Muscle of arm (tissue), 12 donors: ENCODE measurements around the gene RASD2. TPM values are rescaled to one million over a fixed set of nuclear protein-coding genes. Genes with fewer than 3 reads are reported as not detected.

Source experiments
- DNase-seq: peaks from one replicate; pipeline ENCODE4 v3.0.0-alpha.2; 2013
- polyA plus RNA-seq, 12 donors: library from polyadenylated mRNA; unstranded; fragments of 120-200 nt; gene quantifications; one replicate each; pipeline ENCODE4 v1.2.1, GENCODE V29; 2013; ENCODE audit not compliant: insufficient read length in 12 of 12

Gene RASD2
- polyA plus RNA-seq, 12 donors, result 8.4 to 26.4 (median 13.1) TPM; not detected in 1

DNA sequence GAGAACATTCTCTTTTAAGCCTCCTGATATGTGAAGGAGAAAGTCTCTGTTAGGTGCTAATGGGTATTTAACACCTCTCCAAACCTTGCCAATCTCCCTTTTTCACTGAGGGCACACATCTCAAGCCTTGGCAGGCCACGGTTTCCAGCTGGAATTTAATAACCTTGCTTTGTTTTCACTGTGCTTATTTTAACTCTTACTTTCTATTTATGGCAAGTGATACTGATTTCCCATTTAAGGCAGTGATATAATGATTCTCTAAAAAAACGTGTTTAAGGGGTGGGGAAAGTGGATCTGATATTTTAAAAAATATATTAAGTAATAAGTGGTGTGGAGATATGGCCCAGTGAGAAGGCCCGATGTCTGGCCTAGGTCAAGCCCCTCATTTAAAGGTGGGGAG, 1.1 kb upstream of the RASD2 start:
- no peak for DNase-seq

DNA sequence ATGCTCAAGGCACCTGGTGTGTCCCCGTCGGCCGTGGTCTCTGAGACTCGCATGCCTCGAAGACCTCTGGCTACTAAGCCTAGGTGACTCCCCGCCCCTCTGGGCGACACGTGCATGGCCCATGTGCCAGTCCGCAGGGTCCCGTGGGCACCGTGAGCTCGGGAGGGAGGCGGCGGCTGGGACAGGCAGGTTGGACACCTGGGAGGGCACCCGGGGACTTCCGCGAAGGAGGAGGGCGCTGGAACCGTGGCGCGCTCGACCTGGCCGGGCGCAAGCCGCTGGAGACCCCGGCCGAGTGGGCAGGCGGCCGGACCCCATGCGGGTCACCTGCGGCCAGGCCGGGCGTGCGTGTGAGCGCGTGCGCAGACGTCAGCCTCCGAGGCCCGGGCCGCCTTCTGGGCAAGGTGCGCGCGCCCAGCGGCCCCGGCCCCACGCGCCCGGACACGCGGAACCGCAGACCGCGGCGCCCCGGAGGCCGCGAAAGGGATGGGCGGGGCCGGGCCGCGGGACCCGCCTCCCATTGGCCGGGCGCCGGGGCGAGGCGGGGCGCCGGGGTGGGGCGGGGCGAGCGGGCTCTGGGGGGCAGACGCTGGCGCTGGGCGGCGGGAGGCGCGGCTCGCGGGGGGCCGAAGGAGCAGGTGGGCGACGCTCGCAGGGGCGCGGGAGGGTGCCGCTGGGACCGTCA, 579 bp upstream of the RASD2 start:
- DNase-seq, result no peak

DNA sequence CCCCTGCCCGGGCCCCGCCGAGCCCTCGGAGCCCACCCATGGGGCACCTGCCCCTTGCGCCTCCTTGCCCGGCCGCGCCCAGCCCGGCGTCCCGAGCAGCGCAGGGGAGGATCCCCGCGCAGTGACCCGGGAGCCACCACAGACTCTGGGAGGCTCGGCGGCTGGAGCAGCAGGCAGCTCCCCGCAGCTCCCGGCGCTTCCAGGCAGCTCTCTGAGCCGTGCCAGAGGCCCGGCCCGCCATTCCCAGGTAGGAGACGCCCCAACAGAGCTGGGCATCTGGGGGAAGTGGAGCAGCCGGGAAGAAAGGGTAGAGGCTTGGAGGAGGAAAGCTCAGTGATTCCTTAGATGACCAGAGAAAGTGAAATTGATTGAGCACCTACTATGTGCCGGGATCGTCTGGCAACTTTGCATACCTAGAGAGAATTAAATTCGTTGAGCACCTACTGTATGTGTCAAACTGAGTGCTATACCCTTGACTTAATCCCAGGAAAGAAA, 670 bp downstream of the RASD2 start:
- no peak for DNase-seq

DNA sequence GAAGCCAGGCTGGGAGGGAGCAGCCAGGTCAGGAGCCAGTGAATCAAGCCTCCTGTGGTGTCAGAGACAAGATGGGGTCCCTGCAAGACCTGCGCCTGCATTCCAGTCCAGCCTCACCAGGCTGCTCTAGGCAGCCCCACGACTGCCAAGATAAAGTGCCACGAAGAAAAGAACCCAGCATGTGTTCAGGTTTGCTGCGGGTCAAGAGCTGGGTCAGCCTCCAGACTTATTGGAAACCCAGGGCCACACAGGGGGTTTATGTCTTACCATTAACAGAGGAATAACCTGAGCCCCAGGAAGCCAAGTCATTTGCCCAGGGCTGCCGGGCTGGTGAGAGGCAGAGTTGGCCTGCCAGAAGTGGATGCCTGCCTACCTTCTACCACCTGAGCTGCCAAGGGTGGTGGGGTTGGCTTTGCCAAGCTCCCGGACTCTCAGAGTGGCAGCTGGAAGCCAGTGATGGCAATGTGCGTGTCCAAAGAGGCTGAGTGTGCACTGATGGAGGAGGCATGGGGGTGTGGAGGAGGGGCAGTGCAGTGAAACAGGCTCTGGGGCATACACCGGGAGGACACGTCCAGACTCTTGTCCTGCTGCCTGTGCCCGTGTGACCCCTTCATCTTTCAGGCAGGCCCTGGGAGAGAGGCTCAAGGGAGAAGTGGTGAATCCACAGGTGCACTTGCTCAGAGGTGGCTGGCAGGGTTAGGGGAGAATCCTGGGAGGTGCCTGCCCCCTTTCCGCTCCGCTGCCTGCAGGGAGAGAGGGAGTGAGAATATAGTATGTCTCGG, 1.7 kb downstream of the RASD2 start:
- DNase-seq, result no peak

DNA sequence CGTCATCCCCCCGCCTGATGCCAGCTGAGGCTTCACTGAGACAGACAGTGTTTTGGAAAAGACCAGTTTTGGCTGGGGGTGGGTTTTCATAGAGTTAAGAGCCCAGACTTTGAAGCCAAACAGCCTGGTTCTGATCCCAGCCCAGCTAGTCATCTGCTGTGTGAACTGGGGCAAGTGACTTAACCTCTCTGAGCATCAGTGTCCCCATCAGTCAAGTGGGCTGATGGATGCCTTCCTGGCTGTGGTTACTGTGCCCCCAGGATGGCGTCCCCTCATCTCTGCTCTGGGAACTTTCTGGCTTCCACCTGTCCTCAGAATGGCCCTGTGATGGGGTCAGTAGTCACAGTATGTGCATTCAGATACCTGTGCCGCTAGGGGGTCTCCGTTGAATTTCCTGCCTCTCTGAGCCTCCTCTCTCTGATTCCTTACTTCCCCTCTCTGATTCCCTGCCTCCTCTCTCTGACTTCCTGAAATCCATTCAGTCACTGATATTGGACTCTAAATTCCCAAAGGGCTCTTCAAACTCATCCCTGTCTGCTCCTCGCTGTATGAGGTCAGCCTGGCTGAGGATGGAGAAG, 2.4 kb downstream of the RASD2 start:
- no peak for DNase-seq

DNA sequence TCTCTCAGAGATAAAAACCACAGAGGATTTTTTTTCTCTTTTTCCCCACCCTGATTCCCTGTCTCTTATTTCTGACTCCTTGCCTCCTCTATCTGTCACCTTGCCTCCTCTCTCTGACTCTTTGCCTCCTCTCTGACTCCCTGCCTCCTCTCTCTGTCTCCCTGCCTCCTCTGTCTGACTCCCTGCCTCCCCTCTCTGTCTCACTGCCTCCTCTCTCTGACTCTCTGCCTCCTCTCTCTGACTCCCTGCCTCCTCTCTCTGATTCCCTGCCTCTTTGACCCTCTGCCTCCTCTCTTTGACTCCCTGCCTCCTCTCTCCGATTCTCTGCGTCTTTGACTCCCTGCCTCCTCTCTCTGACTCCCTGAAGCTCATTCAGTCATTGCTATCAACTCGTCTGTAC, 3.1 kb downstream of the RASD2 start:
- DNase-seq, result no peak

DNA sequence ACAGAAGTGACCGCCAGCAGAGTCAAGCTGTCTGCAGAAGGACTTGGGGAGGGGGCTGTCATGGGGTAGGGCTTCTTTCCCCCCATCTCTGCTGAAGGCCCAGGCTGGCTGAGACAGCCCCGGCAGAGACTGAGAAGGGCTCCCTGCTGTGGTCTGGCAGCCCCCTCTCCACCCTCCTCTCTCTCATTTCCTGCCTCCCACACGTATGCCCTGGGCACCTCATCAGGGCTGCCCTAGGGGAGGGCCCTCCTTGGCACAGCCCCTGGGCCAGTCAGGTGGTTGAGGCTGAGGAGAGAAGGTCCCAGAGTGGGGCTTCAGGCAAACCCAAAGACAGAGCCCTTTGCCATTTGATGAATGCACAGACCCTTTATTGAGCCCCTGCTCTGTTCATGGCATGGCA, 3.6 kb downstream of the RASD2 start:
- DNase-seq, result no peak

DNA sequence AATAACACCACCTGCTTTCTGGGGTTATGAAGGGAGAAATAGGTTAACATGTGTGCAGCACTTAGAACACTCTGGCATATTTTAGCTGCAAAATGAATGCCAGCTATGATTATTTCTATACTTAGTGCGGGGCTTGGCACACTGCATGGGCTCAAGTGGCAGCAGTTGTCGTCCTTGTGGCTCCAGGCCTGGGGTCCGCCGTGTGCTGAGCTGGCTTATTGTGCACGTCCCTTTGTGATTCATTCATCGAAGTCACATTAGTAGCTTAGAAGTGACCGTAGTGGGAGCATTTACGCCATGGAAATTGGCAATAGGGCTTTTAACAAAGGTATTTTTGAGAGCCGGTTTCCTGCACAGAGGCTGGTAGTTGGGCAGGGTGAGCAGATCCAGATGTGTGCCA, 4.2 kb downstream of the RASD2 start:
- DNase-seq, result no peak

DNA sequence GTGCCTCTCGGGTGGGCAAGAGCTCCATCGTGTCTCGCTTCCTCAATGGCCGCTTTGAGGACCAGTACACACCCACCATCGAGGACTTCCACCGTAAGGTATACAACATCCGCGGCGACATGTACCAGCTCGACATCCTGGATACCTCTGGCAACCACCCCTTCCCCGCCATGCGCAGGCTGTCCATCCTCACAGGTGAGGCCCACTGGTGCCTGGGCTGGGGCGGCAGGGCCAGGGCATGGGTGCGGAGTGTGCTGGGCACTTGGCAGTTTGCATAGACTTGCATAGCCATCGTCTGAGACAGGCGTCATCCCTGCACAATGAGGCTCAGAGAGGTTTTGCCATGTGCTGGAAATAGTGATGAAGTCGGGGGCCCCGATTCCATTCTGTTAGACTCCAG, 6.3 kb downstream of the RASD2 start:
- DNase-seq, result no peak

DNA sequence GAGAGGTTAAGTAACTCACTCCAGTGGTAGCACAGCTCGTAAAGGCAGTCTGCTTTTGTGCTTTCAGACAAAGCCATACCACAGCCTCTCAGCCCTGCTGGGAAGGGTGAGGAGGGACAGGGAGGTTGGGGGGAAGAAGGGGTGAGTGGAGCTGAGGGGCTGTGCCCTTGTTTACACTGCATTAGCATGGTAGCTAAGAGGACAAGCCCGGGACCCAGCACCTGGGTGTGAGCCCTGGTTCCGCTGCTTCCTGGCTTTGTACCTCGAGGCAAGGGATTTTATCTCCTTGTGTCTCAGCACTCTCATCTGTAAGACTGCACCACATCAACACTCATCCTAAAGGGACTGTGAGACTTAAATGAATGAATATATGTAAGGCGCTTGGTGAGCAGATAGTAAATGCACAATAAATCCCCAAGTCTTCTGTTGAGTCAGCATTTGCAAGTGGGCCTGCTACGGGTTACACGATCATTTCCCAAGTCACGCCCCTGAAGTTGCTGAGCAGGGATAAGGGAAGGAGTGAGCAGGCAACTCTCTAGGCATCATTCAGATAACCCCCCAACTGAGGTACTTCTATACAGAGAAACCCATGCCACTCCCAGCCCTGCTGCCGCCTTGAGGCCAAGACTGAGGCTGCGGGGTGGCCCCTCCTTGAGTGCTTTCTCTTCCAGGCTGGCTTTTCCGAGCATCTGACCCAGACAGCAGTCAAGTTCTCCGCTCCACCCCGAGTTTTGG, 7.5 kb downstream of the RASD2 start:
- no peak for DNase-seq

DNA sequence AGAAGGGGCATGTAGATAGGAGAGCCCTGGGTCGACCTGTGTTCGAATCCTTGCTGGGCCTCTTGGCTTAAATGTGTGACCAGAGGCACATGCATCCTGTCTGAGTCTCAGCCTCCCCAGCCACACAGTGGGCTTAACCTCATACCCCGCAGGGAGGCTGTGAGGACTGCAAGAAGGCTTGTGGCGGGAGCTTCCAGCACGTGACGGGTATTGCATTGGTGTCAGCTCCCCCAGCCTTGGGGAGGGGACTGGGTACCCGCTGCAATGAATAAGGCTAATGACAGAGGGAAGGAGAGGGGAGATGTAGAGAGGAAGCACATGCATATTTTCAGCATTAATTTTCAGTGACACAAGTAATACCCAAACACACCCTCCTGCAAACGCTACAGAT, 8.1 kb downstream of the RASD2 start:
- DNase-seq, result no peak

DNA sequence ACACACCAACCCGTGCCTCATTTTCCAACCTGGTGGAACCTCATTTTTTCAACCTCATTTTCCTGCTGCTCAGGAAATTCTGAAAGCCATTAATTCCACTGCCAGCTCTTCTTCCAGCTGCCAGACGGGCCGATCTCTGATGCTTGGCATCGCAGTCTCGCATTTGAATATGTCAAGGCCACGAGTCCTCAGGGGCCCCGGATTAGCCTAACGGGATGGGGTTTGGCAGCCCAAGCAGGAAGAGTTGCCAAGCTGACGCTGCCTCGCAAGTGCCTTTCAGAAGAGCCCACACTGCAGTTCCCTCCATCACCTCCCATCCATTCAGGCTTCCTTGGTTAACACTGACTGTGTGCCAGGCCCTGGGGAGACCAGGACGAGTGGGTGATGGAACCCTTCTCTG, 8.7 kb downstream of the RASD2 start:
- peak; percentile 23 for DNase-seq

DNA sequence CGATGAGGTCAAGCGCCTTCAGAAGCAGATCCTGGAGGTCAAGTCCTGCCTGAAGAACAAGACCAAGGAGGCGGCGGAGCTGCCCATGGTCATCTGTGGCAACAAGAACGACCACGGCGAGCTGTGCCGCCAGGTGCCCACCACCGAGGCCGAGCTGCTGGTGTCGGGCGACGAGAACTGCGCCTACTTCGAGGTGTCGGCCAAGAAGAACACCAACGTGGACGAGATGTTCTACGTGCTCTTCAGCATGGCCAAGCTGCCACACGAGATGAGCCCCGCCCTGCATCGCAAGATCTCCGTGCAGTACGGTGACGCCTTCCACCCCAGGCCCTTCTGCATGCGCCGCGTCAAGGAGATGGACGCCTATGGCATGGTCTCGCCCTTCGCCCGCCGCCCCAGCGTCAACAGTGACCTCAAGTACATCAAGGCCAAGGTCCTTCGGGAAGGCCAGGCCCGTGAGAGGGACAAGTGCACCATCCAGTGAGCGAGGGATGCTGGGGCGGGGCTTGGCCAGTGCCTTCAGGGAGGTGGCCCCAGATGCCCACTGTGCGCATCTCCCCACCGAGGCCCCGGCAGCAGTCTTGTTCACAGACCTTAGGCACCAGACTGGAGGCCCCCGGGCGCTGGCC, 11.0 kb downstream of the RASD2 start:
- DNase-seq, result no peak

DNA sequence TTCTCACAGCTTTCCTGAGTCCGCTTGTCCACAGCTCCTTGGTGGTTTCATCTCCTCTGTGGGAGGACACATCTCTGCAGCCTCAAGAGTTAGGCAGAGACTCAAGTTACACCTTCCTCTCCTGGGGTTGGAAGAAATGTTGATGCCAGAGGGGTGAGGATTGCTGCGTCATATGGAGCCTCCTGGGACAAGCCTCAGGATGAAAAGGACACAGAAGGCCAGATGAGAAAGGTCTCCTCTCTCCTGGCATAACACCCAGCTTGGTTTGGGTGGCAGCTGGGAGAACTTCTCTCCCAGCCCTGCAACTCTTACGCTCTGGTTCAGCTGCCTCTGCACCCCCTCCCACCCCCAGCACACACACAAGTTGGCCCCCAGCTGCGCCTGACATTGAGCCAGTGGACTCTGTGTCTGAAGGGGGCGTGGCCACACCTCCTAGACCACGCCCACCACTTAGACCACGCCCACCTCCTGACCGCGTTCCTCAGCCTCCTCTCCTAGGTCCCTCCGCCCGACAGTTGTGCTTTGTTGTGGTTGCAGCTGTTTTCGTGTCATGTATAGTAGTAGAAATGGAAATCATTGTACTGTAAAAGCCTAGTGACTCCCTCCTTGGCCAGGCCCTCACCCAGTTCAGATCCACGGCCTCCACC, 11.7 kb downstream of the RASD2 start:
- peak; percentile 31 for DNase-seq

DNA sequence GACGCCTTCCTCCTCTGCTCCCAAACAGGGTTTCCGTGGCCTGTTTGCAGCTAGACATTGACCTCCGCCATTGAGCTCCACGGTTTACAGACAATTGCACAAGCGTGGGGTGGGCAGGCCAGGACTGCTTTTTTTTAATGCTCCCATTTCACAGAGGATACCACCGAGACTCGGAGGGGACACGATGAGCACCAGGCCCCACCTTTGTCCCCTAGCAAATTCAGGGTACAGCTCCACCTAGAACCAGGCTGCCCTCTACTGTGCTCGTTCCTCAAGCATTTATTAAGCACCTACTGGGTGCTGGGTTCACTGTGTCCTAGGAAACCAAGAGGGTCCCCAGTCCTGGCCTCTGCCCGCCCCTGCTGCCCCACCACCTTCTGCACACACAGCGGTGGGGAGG, 12.2 kb downstream of the RASD2 start:
- DNase-seq, result no peak

DNA sequence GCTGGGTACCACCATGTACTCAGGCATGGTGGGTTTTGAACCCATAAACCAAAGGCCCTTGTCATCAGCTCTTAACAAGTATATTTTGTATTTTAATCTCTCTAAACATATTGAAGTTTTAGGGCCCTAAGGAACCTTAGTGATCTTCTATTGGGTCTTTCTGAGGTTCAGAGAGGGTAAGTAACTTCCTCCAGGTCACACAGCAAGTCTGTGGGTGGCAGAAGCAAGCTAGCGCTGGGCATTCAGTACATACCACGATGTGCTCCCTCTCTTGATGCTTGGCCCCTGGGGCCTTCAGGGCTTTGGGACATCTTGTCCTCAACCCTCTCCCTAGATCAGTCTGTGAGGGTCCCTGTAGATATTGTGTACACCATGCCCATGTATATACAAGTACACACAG, 12.7 kb downstream of the RASD2 start:
- DNase-seq, result no peak

DNA sequence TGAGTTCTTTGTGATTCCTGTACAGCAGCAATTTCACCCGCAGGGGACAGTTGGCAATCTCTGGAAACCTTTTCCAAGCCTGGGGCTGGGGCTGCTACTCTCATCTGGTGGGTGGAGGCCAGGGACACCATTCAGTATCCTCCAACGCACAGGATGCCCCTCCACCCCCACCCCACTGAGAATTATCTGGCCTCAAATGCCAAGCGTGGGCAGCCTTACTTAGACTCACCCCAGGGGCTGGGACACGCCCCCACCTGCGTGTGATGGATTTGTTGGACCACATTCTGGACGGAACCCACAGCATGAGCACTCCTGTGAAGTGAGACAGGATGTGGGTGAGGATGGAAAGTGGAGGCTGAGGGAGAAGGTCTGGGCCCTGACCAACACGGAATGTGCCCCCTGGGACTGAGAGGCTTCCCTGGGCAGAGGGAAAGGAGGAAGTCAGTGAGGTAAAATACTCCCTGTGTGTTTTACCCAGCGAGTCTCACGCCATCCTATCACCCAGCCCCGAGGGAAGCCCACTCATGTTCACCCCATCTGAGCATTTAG, 13.7 kb downstream of the RASD2 start:
- DNase-seq, result no peak

DNA sequence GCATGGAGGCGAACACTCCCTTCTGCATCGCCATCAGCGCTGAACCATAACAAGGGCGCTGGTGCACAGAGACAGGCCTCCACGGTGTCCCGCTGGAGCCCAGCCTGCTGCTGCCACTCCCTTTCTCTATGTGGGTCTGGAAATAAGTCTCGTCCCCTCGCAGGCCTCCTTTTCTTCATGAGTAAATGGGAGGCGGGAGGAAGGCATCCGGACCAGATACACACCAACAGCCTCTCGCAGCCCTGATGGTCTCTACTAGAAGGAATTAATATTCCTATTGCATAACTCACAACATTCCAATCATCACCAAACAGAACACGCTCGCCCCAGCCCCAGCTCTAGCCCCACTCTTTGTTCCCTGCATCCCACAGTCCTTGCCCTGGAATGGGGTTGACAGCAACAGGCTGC, 14.9 kb downstream of the RASD2 start:
- DNase-seq, result no peak

DNA sequence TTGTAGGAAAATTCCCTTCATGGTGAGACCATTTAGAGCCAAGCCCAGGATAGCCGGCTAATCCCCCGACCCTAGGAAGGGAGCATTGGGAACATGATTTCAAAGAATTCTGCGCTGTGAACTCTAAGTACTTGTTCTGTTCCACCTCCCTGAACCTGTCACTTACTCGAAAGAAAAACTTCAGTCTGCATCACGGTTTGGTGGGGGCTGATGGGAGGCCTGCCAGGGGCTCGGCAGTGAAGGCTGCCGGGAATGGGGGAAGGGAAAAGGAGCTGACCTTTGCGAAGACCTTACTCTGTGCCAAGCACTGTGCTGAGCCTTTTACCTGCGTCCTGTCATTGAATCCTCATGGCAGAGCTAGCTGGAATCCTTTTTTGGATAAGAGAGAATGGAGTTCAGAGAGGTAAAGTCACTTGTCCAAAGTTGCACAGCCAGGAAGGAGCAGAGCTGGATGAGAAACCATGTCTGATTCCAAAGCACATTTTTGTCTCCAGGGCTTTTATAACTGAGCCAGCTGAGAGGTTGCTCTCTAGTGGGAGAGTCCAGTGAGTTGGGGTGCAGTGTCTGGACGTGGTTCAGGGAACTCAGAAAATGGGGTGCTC, 15.4 kb downstream of the RASD2 start:
- no peak for DNase-seq

DNA sequence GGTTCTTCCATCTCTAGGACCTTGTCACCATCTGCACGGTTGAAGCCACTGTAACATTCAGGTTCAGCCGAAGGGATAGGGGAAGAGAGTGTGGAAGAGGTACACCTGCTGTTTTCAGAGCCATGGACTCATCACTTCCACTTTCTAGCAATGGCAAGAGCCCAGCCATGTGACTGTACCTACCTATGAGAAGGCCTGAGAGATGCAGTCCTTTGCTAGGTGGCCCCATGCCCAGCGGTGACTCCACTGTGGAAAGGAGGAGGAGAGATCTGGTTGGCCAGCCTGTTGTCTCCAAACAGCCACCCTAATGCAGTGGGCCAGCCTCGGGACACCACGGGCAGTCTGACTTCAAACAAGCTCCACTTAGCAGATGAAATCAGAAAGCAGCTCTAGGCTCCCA, 16.0 kb downstream of the RASD2 start:
- DNase-seq, result no peak

DNA sequence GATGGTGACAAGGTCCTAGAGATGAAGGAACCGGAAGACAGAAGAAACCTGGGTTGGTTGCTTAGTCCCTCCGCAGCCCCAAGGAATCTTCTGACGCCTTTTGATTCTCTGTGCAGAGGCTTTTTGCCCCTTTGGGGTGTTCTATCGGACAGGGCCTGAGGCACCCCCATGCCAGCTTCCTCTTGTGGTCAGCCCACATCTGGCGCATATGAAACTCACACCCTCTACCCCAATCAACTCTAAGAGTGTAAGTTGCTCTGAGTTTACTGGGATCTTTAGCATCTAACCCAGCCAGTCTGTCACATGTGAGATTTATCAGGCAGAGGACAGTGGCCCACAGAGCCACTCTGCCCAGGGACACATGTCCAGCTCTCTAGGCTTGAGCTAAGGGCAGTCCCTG, 17.4 kb downstream of the RASD2 start:
- no peak for DNase-seq
